CD4-positive, alpha-beta memory T cell (primary cell): ENCODE results near the gene STK38. TPM values are rescaled to one million over a fixed set of nuclear protein-coding genes. Genes with fewer than 3 reads are reported as not detected.

Experiments
- CTCF ChIA-PET: fragments of 350-600 bp; sonication (Branson Sonifier 250); formaldehyde crosslinking; loops from one replicate; lab custom pipeline; 2021; ENCODE audit warnings: inconsistent platforms; ENCODE audit not compliant: partially characterized antibody; lab: Charles Lee
- POLR2A ChIA-PET: fragments of 350-600 bp; sonication (Branson Sonifier 250); formaldehyde crosslinking; loops from one replicate; lab custom pipeline; 2021; ENCODE audit not compliant: partially characterized antibody; lab: Charles Lee
- DNase-seq, 5 donors: peaks; one replicate each; pipeline versions ENCODE4 v3.0.0 to v3.0.0-alpha.2; 2020 to 2022; ENCODE audit warnings: mixed read lengths in 1 of 5
- H3K27ac ChIP-seq: one replicate; pipeline ENCODE4 v1.7.0; 2013; ENCODE audit warnings: low read depth, low read length
- H3K27me3 ChIP-seq: 2 replicates; pipeline ENCODE4 v1.7.0; 2013; ENCODE audit warnings: mild to moderate bottlenecking, low read length, moderate library complexity; ENCODE audit not compliant: insufficient read depth
- H3K36me3 ChIP-seq: 2 replicates; pipeline ENCODE4 v1.7.0; 2013; ENCODE audit warnings: mild to moderate bottlenecking, low read length, moderate library complexity; ENCODE audit not compliant: insufficient read depth
- H3K4me1 ChIP-seq: 2 replicates; pipeline ENCODE4 v1.7.0; 2013; ENCODE audit warnings: mild to moderate bottlenecking, low read length, moderate library complexity; ENCODE audit not compliant: insufficient read depth
- H3K4me3 ChIP-seq, 2 donors: one replicate each; pipeline ENCODE4 v1.7.0; 2013; ENCODE audit warnings: low read length in 2 of 2, mild to moderate bottlenecking in 1 of 2
- H3K9me3 ChIP-seq, 2 donors: one replicate each; pipeline ENCODE4 v1.7.0; 2013; ENCODE audit warnings: low read length in 2 of 2, control low read depth in 1 of 2; ENCODE audit not compliant: control insufficient read depth in 1 of 2
- H3K27ac Mint-ChIP-seq, 7 donors: one replicate each; pipeline ENCODE4 v1.8.0; 2020 to 2021; ENCODE audit warnings: mixed read lengths in 7 of 7, mild to moderate bottlenecking in 6 of 7, inconsistent platforms in 3 of 7, moderate library complexity in 3 of 7
- H3K27me3 Mint-ChIP-seq, 2 donors: one replicate each; pipeline ENCODE4 v1.8.0; 2020 to 2021; ENCODE audit warnings: mixed read lengths in 2 of 2
- H3K36me3 Mint-ChIP-seq, 2 donors: one replicate each; pipeline ENCODE4 v1.8.0; 2020 to 2021; ENCODE audit warnings: mixed read lengths in 2 of 2, inconsistent platforms in 1 of 2, mild to moderate bottlenecking in 1 of 2
- H3K4me1 Mint-ChIP-seq, 4 donors: one replicate each; pipeline ENCODE4 v1.8.0; 2020 to 2021; ENCODE audit warnings: mixed read lengths in 4 of 4, mild to moderate bottlenecking in 1 of 4
- H3K4me3 Mint-ChIP-seq, 8 donors: one replicate each; pipeline ENCODE4 v1.8.0; 2020 to 2021; ENCODE audit warnings: mixed read lengths in 8 of 8, mild to moderate bottlenecking in 7 of 8, moderate library complexity in 6 of 8, inconsistent platforms in 3 of 8
- H3K9me3 Mint-ChIP-seq, 8 donors: one replicate each; pipeline ENCODE4 v1.8.0; 2020 to 2021; ENCODE audit warnings: mixed read lengths in 8 of 8, mild to moderate bottlenecking in 5 of 8, inconsistent platforms in 3 of 8, moderate library complexity in 1 of 8
- intact Hi-C: fragments of 100-400 bp; cut with micrococcal nuclease; formaldehyde crosslinking; loops from one replicate; pipeline ENCODE4 v1.15.1; 2023
- polyA plus RNA-seq, 2 donors: library from polyadenylated mRNA; unstranded; fragments of 300-500 nt; fragmentation: Illumina TruSeq; gene quantifications; one replicate each; pipeline ENCODE4 v1.2.3, GENCODE V29; 2021
- total RNA-seq, 2 experiments: library from RNA; stranded (reverse); gene quantifications; one replicate each; pipeline ENCODE4 v1.2.3, GENCODE V29; 2021

Gene STK38
- total and polyA plus RNA-seq, 4 experiments from 2014 or later, result 54.3 to 190 (median 155) TPM

DNA sequence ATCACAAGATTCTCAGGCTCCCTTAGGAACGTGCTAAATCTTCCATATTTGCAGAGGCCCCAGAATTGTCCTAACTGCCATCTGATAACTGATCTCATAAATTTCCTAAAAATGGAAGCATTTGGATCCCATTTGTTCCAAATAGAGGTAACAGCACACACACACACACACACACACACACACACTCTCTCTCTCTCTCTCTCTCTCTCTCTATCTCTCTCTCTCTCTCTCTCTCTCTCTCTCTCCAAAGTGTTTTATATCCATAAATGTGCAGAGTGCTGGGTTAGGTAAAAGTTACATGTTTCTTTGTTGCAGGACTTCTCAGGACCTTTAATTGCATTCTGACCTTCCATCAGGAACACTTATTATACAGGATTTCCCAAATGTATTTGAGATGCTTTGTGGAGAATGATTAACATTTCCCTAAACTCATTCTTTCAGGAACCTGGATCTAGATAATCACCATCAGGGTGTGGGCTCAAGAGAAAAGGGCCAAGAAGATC, 8.5 kb upstream of the STK38 start:
- no peak overlapping the region for H3K4me3 Mint-ChIP-seq
- intact Hi-C loops, result no loop called here
- no peak overlapping the region for H3K4me3 ChIP-seq
- H3K36me3 Mint-ChIP-seq, result no peaks in the 10 kb centered on the region
- ChIA-PET CTCF (interaction anchor here (0.7 to 1.0 kb wide), 2 partner anchors 23 to 132 kb away, joined by 3 to 4 read pairs; no protein-coding TSS in a partner anchor), POLR2A (interaction anchor here (0.7 kb wide), 1 partner anchor 652 kb away, joined by 3 read pairs; no protein-coding TSS in a partner anchor)
- no peak overlapping the region for H3K27ac ChIP-seq
- H3K4me1 Mint-ChIP-seq, result peaks cover 0 to 4% (median 2%) of the 10 kb centered on the region in 4 donors
- H3K27me3 ChIP-seq, result no peaks in the 10 kb centered on the region
- no peak overlapping the region for H3K27ac Mint-ChIP-seq
- H3K9me3 ChIP-seq, result no peaks in the 10 kb centered on the region
- peaks cover 0 to 1% of the 10 kb centered on the region in 2 donors for H3K27me3 Mint-ChIP-seq
- H3K36me3 ChIP-seq, result no peaks in the 10 kb centered on the region
- no peaks in the 10 kb centered on the region for H3K9me3 Mint-ChIP-seq
- DNase-seq, result no peak
- no peaks in the 10 kb centered on the region for H3K4me1 ChIP-seq

DNA sequence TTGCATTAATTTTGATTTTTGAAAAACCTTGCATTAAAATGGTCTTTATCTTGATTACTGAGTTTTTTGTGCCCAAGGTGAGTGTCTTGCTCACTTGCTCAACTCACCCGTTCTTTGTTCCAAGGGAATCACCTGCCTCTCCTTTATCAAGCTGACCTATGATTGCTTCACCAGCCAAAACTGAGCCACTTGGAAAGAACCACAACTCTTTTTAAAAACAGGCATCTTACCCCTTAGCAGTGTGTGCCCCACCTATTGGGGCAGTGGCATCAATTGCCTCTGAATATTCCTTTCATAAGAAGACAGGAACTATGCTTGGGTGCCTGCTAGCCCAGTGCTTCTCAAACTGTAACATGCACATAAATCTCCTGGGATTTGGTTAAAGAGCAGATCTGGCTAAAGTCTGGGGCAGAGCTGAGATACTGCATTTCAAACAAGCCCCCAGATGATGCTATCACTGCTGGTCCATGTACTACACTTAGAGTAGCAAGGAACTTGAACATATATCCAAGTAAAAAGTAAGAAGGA, 3.3 kb upstream of the STK38 start:
- no peak for DNase-seq
- H3K4me3 ChIP-seq, result no peak overlapping the region
- Mint-ChIP-seq H3K4me3 (no peak overlapping the region), H3K36me3 (peaks cover 5 to 14% of the 10 kb centered on the region in 2 donors), H3K27ac (peak overlapping the region in 2 of 7 donors; percentile 6 to 46), H3K4me1 (peaks cover 12 to 39% (median 25%) of the 10 kb centered on the region in 4 donors), H3K9me3 (no peaks in the 10 kb centered on the region), H3K27me3 (no peaks in the 10 kb centered on the region)
- intact Hi-C loops, result no loop called here
- ChIA-PET CTCF (no interaction called here), POLR2A (interaction anchor here (1.0 to 1.2 kb wide), 2 partner anchors 27 to 43 kb away, joined by 3 to 5 read pairs; no protein-coding TSS in a partner anchor)
- H3K9me3 ChIP-seq, result no peaks in the 10 kb centered on the region
- H3K36me3 ChIP-seq, result no peaks in the 10 kb centered on the region
- H3K27me3 ChIP-seq, result no peaks in the 10 kb centered on the region
- H3K27ac ChIP-seq, result no peak overlapping the region
- peaks cover 16% of the 10 kb centered on the region for H3K4me1 ChIP-seq

DNA sequence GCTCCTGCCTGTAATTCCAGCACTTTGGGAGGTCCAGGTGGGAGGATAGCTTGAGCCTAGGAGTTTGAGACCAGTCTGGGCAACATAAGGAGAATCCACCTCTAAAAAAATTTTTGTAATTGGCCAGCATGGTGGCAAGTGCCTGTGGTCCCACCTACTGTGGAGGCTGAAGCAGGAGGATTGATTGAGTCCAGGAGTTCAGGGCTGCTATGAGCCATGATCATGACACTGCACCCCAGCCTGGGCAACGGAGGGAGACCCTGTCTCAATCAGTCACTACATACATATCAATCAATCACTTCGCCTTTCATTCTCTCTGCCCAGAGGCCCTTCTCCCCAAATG, 1.1 kb upstream of the STK38 start:
- H3K4me1 ChIP-seq, result peaks cover 35% of the 10 kb centered on the region
- H3K9me3 ChIP-seq, result no peaks in the 10 kb centered on the region
- DNase-seq, result no peak
- H3K27ac ChIP-seq, result peak overlapping the region; percentile 92
- Mint-ChIP-seq H3K9me3 (peaks cover 0 to 3% (median 0%) of the 10 kb centered on the region in 8 donors), H3K4me3 (peak overlapping the region in 7 of 8 donors; percentile 21 to 100 (median 94)), H3K4me1 (peaks cover 20 to 56% (median 35%) of the 10 kb centered on the region in 4 donors), H3K27me3 (no peaks in the 10 kb centered on the region), H3K27ac (peak overlapping the region; percentile 94 to 99 (median 98)), H3K36me3 (peaks cover 12 to 26% of the 10 kb centered on the region in 2 donors)
- no peak overlapping the region for H3K4me3 ChIP-seq
- intact Hi-C loops, result loop anchor here (5.0 kb wide), 2 partner anchors 41 to 106 kb away; partner anchors contain the start of genes KCTD20 and PXT1
- ChIA-PET POLR2A (interaction anchor here (0.6 to 7.1 kb wide), 10 partner anchors 11 to 105 kb away, joined by 3 to 48 read pairs (median 4); partner anchors contain the start of genes KCTD20 and SRSF3), CTCF (interaction anchor here (1.0 to 1.5 kb wide), 3 partner anchors 16 to 55 kb away, joined by 3 read pairs; no protein-coding TSS in a partner anchor)
- no peaks in the 10 kb centered on the region for H3K36me3 ChIP-seq
- H3K27me3 ChIP-seq, result no peaks in the 10 kb centered on the region

DNA sequence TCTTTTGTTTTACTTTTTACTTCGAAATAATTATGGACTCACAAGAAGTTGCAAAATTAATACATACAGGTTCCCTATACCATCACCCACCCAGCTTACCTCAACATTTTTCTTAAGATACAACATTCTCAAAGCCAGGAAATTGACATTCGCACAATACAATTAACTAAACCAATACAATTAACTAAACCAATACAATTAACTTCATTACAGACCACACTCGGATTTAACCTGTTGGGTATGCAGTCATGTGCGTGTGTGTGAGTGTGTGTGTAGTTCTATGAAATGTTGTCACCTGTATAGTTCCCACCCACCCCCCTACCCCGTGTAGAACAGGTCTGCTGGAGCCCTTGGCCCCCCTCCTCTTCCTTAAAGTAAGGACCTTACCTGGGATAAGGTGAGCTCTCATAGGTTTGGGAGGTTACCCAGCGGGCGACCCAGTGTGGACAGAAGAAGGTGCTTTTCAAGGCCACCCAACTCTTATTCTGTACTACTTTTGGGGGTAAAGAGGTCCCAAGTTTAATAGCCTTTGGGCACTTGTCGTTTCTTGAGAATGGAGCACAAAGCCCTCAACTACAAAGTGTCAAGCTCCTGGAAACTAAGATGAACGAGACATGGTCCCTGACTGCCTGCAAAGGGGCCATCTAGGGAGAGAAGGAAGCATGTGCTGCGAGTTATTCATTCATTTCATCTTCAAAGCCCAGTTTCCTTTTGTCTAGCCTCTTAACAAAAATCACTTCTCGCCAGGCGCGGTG, 544 bp upstream of the STK38 start:
- peaks cover 16 to 29% of the 10 kb centered on the region in 2 donors for H3K36me3 Mint-ChIP-seq
- peak overlapping the region; percentile 92 for H3K27ac ChIP-seq
- intact Hi-C loops, result loop anchor here (1.0 to 5.0 kb wide), 5 partner anchors 41 to 211 kb away; partner anchors contain the start of genes KCTD20, PXT1 and SRSF3
- peak overlapping the region in 1 of 2 donors; percentile 99 for H3K4me3 ChIP-seq
- H3K9me3 Mint-ChIP-seq, result peaks cover 0 to 3% (median 0%) of the 10 kb centered on the region in 8 donors
- H3K4me1 ChIP-seq, result peaks cover 41% of the 10 kb centered on the region
- peaks cover 23 to 62% (median 39%) of the 10 kb centered on the region in 4 donors for H3K4me1 Mint-ChIP-seq
- POLR2A ChIA-PET, result interaction anchor here (0.8 to 7.1 kb wide), 7 partner anchors 16 to 60 kb away, joined by 3 to 48 read pairs (median 6); partner anchors contain the start of gene SRSF3
- H3K27me3 Mint-ChIP-seq, result no peaks in the 10 kb centered on the region
- CTCF ChIA-PET, result interaction anchor here (1.0 to 1.5 kb wide), 3 partner anchors 15 to 32 kb away, joined by 3 read pairs; no protein-coding TSS in a partner anchor
- H3K4me3 Mint-ChIP-seq, result peak overlapping the region; percentile 94 to 100 (median 100)
- H3K36me3 ChIP-seq, result no peaks in the 10 kb centered on the region
- DNase-seq, result peak in 2 of 5 donors; percentile 15 to 21
- no peaks in the 10 kb centered on the region for H3K27me3 ChIP-seq
- peak overlapping the region; percentile 94 to 99 (median 98) for H3K27ac Mint-ChIP-seq
- no peaks in the 10 kb centered on the region for H3K9me3 ChIP-seq

DNA sequence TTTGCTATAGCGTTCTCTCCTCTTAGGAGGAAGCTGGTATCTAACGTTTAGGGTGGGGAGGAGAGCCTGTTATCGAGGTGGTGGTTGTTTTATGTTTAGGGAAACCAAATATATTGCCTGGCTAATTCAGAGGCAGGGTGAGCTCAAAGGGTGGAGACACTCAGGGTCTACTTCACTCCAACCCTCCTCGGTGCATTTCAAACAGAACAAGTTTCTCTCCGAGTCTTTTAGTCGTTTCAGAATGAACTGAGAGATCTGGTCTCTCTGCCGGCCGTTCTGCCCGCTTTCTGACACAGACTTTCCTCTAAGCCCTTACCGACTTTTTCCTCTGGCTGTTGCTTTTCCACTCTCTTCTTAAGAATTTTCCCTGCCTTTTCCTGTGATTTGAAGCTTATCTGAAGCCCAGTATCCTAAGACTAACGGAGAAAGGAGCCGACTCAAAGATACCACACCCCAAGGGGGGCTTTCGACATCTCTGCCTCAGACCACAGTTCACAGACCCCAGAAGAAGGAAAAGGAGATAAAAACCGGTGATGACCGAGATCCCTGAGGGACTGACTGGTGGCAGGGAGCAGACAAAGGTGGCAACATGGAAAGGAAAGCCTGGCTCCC, 865 bp downstream of the STK38 start:
- peaks cover 55% of the 10 kb centered on the region for H3K4me1 ChIP-seq

DNA sequence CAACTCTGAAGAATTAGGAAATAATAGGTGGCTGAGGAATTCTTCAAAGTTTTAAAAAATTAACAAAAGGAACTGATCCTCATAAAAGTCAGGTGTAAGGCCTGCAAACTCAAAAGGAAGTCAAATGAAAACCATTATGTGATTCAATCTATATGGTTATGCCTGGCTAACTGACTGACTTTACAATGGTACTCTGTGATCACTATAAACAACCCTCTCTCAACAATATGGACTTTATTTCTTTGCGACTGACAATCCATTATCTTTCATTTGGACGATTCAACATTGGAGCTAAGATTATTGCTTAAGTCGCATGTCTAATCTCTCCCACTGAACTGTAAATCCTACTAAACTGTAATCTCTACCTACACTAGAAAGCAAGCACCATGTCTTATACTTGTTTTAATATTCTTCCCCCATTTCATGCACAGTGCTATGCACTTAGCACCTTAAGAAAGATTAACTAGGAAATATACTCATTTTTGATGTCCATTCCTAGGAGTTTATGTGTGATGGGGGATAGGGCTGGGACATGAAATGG, 1.4 kb downstream of the STK38 start:
- Histone ChIP-seq H3K36me3 (peaks cover 5% of the 10 kb centered on the region), H3K4me1 (peaks cover 60% of the 10 kb centered on the region), H3K27me3 (no peaks in the 10 kb centered on the region), H3K9me3 (no peaks in the 10 kb centered on the region), H3K4me3 (peak overlapping the region; percentile 89 to 99), H3K27ac (peak overlapping the region; percentile 92)
- Mint-ChIP-seq H3K27ac (peak overlapping the region; percentile 94 to 99 (median 98)), H3K9me3 (peaks cover 0 to 3% (median 0%) of the 10 kb centered on the region in 8 donors), H3K27me3 (no peaks in the 10 kb centered on the region), H3K36me3 (peaks cover 22 to 40% of the 10 kb centered on the region in 2 donors), H3K4me3 (peak overlapping the region; percentile 94 to 100 (median 100)), H3K4me1 (peaks cover 27 to 77% (median 47%) of the 10 kb centered on the region in 4 donors)
- intact Hi-C loops, result loop anchor here (1.0 to 5.0 kb wide), 5 partner anchors 39 to 213 kb away; partner anchors contain the start of genes KCTD20 and PXT1
- CTCF ChIA-PET, result interaction anchor here (0.6 to 1.7 kb wide), 6 partner anchors 10 to 70 kb away, joined by 3 to 8 read pairs (median 4); no protein-coding TSS in a partner anchor
- no peak for DNase-seq
- POLR2A ChIA-PET, result interaction anchor here (0.7 to 7.2 kb wide), 14 partner anchors 10 to 214 kb away, joined by 3 to 214 read pairs (median 4); partner anchors contain the start of genes KCTD20 and SRSF3

More for the DNA sequence above, 865 bp downstream of the STK38 start:
- peaks cover 24 to 71% (median 43%) of the 10 kb centered on the region in 4 donors for H3K4me1 Mint-ChIP-seq
- peak overlapping the region; percentile 94 to 99 (median 98) for H3K27ac Mint-ChIP-seq
- H3K27me3 Mint-ChIP-seq, result no peaks in the 10 kb centered on the region
- Histone ChIP-seq H3K27ac (peak overlapping the region; percentile 92), H3K36me3 (peaks cover 2% of the 10 kb centered on the region), H3K9me3 (no peaks in the 10 kb centered on the region), H3K27me3 (no peaks in the 10 kb centered on the region), H3K4me3 (peak overlapping the region; percentile 89 to 99)
- peaks cover 19 to 36% of the 10 kb centered on the region in 2 donors for H3K36me3 Mint-ChIP-seq
- CTCF ChIA-PET, result interaction anchor here (0.9 to 1.7 kb wide), 5 partner anchors 13 to 69 kb away, joined by 3 to 8 read pairs (median 5); no protein-coding TSS in a partner anchor
- peak; percentile 16 to 50 (median 27) for DNase-seq
- intact Hi-C loops, result loop anchor here (2.0 to 5.0 kb wide), 4 partner anchors 39 to 212 kb away; partner anchors contain the start of genes KCTD20 and PXT1
- H3K4me3 Mint-ChIP-seq, result peak overlapping the region; percentile 94 to 100 (median 100)
- POLR2A ChIA-PET, result interaction anchor here (0.7 to 7.2 kb wide), 14 partner anchors 10 to 213 kb away, joined by 3 to 214 read pairs (median 4); partner anchors contain the start of genes KCTD20 and SRSF3
- H3K9me3 Mint-ChIP-seq, result peaks cover 0 to 3% (median 0%) of the 10 kb centered on the region in 8 donors
